CD4-positive, alpha-beta T cell (primary cell): Measurements from ENCODE around the gene PRKAR1B. TPM values are rescaled to one million over a fixed set of nuclear protein-coding genes. Genes with fewer than 3 reads are reported as not detected.

Experiments used
- ATAC-seq: fragments of 200-7000 bp; cut with Tn5 transposase; one replicate; pipeline ENCODE4 v1.10.0; 2022; ENCODE audit warnings: mild to moderate bottlenecking; ENCODE audit not compliant: poor library complexity
- CTCF ChIA-PET: fragments of 350-600 bp; sonication (Branson Sonifier 250); formaldehyde crosslinking; loops from one replicate; lab custom pipeline; 2021; ENCODE audit warnings: antibody characterized with exemption, inconsistent platforms; lab: Charles Lee
- POLR2A ChIA-PET: fragments of 350-600 bp; sonication (Branson Sonifier 250); formaldehyde crosslinking; loops from one replicate; lab custom pipeline; 2021; ENCODE audit warnings: antibody characterized with exemption, inconsistent platforms; lab: Charles Lee
- DNase-seq, 14 experiments: peaks; one replicate each; pipeline ENCODE4 v3.0.0-alpha.2; 2013 to 2020; ENCODE audit warnings: mixed read lengths in 2 of 14
- H3K27ac ChIP-seq, 2 donors: one replicate each; pipeline versions ENCODE4 v1.5.1 to v1.7.0; 2013; ENCODE audit warnings: low read length in 2 of 2, low read depth in 1 of 2, mild to moderate bottlenecking in 1 of 2
- H3K27me3 ChIP-seq, 2 experiments: 1 replicate in 1 of 2; 2 replicates in 1 of 2; pipeline versions ENCODE4 v1.6.1 to v1.7.0; 2013; ENCODE audit warnings: low read length in 2 of 2, control low read depth in 1 of 2, mild to moderate bottlenecking in 1 of 2, moderate library complexity in 1 of 2; ENCODE audit not compliant: insufficient read depth in 2 of 2, control insufficient read depth in 1 of 2
- H3K36me3 ChIP-seq: one replicate; pipeline ENCODE4 v1.6.1; 2013; ENCODE audit warnings: low read length, control low read depth; ENCODE audit not compliant: insufficient read depth
- H3K4me1 ChIP-seq: one replicate; pipeline ENCODE4 v1.6.1; 2013; ENCODE audit warnings: low read length, control low read depth; ENCODE audit not compliant: insufficient read depth
- H3K4me3 ChIP-seq: one replicate; pipeline ENCODE4 v1.5.1; 2013; ENCODE audit warnings: mild to moderate bottlenecking, low read length, moderate library complexity
- H3K9me3 ChIP-seq, 2 experiments: 1 replicate in 1 of 2; 2 replicates in 1 of 2; pipeline versions ENCODE4 v1.6.1 to v1.7.0; 2013; ENCODE audit warnings: low read length in 2 of 2, mild to moderate bottlenecking in 2 of 2, control low read depth in 1 of 2, moderate library complexity in 1 of 2; ENCODE audit not compliant: control insufficient read depth in 1 of 2, insufficient read depth in 1 of 2
- H3K27ac Mint-ChIP-seq: one replicate; pipeline ENCODE4 v1.8.0; 2020; ENCODE audit warnings: mixed read lengths
- H3K27me3 Mint-ChIP-seq: one replicate; pipeline ENCODE4 v1.8.0; 2021; ENCODE audit warnings: mixed read lengths
- H3K36me3 Mint-ChIP-seq: one replicate; pipeline ENCODE4 v1.8.0; 2021; ENCODE audit warnings: low read depth, mixed read lengths
- H3K4me1 Mint-ChIP-seq: one replicate; pipeline ENCODE4 v1.8.0; 2021; ENCODE audit warnings: low read depth, mixed read lengths
- H3K4me3 Mint-ChIP-seq: one replicate; pipeline ENCODE4 v1.8.0; 2020; ENCODE audit warnings: mild to moderate bottlenecking, mixed read lengths
- H3K9me3 Mint-ChIP-seq: one replicate; pipeline ENCODE4 v1.8.0; 2020; ENCODE audit warnings: mixed read lengths
- intact Hi-C, 2 experiments: fragments of 100-400 bp; cut with DNase I in 1 of 2; cut with micrococcal nuclease in 1 of 2; formaldehyde crosslinking; loops; one replicate each; pipeline versions ENCODE4 v1.15.1 to v1.9.0; 2023 to 2025; cut with DNase I, micrococcal nuclease
- total RNA-seq, 174 experiments: library from RNA in 2 of 174; stranded (reverse) in 2 of 174; gene quantifications; one replicate each; pipeline ENCODE4 v1.2.3 and lab custom pipeline; 2021 to 2026
- TF ChIP-seq, protein P1 (sequence below): fragments of 200-600 bp; IDR thresholded peaks from one replicate; pipeline ENCODE4 v1.8.0; 2022; ENCODE audit warnings: antibody characterized with exemption, mild to moderate bottlenecking

The PRKAR1B gene
- total RNA-seq, 2 experiments from 2014 or later = 18.8 to 19.5 TPM

DNA sequence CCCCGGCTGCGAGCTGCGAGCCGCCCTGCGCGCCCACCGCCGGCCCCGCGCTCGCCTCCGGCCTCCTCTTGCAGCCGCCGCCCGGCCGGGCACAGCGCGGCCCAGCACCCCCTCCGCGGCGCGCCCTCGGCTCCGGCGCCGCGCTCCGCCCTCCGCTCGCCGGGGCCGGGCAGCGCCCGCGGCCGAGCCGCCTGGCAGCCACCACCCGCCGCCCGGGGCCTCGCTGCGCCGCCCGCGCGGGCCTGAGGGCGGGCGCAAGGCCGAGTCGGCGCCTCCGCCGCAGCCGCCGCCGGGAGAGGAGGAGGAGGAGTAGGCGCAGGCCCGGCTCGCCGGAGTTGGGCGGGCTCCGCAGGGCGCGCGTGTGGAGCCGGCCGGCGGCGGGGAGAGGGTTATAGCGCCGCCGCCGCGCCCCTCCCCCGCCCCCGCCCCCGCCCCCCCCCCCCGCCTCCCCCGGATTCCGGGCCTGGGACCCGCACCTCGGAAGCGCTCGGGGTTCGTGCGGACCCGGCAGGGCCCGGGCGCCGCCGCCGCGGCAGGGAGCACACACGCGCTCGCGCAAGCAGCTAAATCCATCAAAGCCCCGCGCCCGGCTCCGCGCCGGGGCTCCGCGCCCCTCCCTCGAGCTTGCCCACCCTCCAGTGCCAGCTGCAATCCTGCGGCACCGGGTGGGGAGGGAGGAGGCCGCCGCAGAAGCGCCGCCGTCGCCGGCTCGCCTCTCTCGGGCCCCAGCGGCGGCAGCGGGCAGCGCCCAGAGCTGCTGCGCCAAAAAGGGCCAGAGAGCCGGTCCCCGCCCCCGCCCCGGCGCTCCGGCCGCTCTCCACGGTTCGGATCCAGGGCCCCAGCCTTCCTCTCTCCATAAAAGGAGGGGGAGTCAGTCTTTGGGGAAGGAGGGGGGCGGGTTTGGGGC, 207.3 kb downstream of the PRKAR1B start, which contains the start of gene PDGFA:
PDGFA (minus strand) TSS at position 363 of the 907 bp plus-strand sequence. CDS start 845 bp downstream, outside the sequence.
- TF ChIP-seq, protein P1, sequence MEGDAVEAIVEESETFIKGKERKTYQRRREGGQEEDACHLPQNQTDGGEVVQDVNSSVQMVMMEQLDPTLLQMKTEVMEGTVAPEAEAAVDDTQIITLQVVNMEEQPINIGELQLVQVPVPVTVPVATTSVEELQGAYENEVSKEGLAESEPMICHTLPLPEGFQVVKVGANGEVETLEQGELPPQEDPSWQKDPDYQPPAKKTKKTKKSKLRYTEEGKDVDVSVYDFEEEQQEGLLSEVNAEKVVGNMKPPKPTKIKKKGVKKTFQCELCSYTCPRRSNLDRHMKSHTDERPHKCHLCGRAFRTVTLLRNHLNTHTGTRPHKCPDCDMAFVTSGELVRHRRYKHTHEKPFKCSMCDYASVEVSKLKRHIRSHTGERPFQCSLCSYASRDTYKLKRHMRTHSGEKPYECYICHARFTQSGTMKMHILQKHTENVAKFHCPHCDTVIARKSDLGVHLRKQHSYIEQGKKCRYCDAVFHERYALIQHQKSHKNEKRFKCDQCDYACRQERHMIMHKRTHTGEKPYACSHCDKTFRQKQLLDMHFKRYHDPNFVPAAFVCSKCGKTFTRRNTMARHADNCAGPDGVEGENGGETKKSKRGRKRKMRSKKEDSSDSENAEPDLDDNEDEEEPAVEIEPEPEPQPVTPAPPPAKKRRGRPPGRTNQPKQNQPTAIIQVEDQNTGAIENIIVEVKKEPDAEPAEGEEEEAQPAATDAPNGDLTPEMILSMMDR = no peak
- Histone ChIP-seq H3K36me3 (no peaks in the 10 kb centered on the region), H3K9me3 (peaks cover 0 to 18% of the 10 kb centered on the region in 2 experiments), H3K27ac (no peak within 1 kb of the TSS), H3K4me1 (peaks cover 41% of the 10 kb centered on the region), H3K4me3 (no peak within 1 kb of the TSS), H3K27me3 (peaks cover 42 to 48% of the 10 kb centered on the region in 2 experiments)
- CTCF ChIA-PET = no interaction called here
- no peaks in the 10 kb centered on the region for H3K36me3 Mint-ChIP-seq
- peak within 1 kb of the TSS; percentile 85 for H3K4me3 Mint-ChIP-seq
- ATAC-seq (no peak), DNase-seq (peak in 3 of 14 experiments; percentile 15 to 44 (median 34))
- no peak within 1 kb of the TSS for H3K27ac Mint-ChIP-seq
- POLR2A ChIA-PET = interaction anchor here (1.4 kb wide), 1 partner anchor 157 kb away, joined by 3 read pairs; no protein-coding TSS in a partner anchor
- no peaks in the 10 kb centered on the region for H3K9me3 Mint-ChIP-seq
- intact Hi-C loops = loop anchor here (5.0 to 10.0 kb wide), 2 partner anchors 118 to 195 kb away; no protein-coding TSS in a partner anchor
- H3K27me3 Mint-ChIP-seq = peaks cover 60% of the 10 kb centered on the region
- peaks cover 10% of the 10 kb centered on the region for H3K4me1 Mint-ChIP-seq

DNA sequence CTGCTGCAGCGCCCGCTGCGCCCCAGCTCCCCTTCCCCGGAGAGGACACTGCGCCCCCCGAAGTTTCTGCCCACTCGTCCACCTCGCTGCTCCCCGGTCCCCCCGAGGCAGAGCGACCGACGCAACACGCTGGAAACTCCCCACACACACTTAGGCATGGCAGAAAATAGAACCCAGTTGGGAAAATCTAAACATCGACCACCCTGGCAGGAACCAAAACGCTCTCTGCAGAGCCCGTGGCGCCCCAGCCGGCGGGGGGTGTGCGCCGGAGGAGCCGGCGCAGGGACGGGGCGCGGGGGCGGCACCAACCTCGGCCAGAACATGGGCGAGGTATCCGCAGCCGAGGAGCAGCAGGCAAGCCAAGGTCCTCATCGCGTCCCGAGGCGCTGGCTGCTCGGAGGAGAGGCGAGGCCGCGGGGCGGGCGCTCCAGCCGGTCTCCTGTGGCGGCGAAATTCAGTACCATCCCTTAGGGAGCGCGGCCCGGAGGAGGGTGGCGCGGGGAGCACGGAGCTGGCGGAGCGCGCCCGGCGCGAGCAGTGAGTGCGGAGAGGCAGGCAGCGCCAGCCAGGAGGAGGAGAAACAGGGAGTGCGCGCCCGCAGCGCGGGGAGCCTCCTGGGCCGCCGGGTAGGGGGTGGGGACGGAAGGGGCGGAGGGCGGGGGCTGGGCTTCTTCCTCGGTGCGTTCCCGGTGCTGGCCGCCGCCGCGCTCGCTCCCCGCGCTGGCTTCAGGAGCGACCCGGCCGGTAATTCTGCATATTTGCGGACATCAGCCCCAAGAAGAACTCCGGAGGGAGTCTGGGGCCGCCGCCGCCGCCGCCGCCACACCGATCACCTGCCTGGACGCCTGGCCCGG, 208.2 kb downstream of the PRKAR1B start:
- H3K27me3 Mint-ChIP-seq = peaks cover 57% of the 10 kb centered on the region
- Histone ChIP-seq H3K27ac (no peak overlapping the region), H3K4me1 (peaks cover 41% of the 10 kb centered on the region), H3K36me3 (no peaks in the 10 kb centered on the region), H3K9me3 (peaks cover 0 to 18% of the 10 kb centered on the region in 2 experiments), H3K4me3 (no peak overlapping the region), H3K27me3 (peaks cover 46 to 48% of the 10 kb centered on the region in 2 experiments)
- ATAC-seq (peak; percentile 28), DNase-seq (peak in 6 of 14 experiments; percentile 12 to 55 (median 37))
- TF ChIP-seq, protein P1 = no peak
- peak overlapping the region; percentile 85 for H3K4me3 Mint-ChIP-seq
- peaks cover 10% of the 10 kb centered on the region for H3K4me1 Mint-ChIP-seq
- H3K9me3 Mint-ChIP-seq = no peaks in the 10 kb centered on the region
- ChIA-PET POLR2A (interaction anchor here (1.4 kb wide), 1 partner anchor 157 kb away, joined by 3 read pairs; no protein-coding TSS in a partner anchor), CTCF (no interaction called here)
- intact Hi-C loops = no loop called here
- H3K27ac Mint-ChIP-seq = no peak overlapping the region
- no peaks in the 10 kb centered on the region for H3K36me3 Mint-ChIP-seq
